ENCODE results near the gene PDE4D.

GRCh38 chr5:59554501-59554900 lies 339.0 kb downstream of the PDE4D start:
- TF ChIP-seq CTCF (IDR thresholded peaks at IDR 0.05) = no peak
- TF ChIP-seq POLR2A (IDR thresholded peaks at IDR 0.05) = no peak
